Spleen (tissue), 7 donors: ENCODE results near the gene MSGN1.

Source experiments
- POLR2A ChIP-seq, 3 donors: fragments of 450-650 bp; IDR thresholded peaks; one replicate each; pipeline ENCODE4 v1.5.1; 2017; ENCODE audit warnings: antibody characterized with exemption in 3 of 3, mild to moderate bottlenecking in 1 of 3
- TF ChIP-seq, protein P1 (sequence below), 11 experiments: fragments of 200-600 bp in 7 of 11; fragments of 450-650 bp in 4 of 11; sonication (generic) in 4 of 11; IDR thresholded peaks in 8 of 11; conservative IDR thresholded peaks in 3 of 11; 1 replicate in 7 of 11; 2 replicates in 4 of 11; pipeline versions ENCODE4 v1.4.0 to v1.8.0; 2016 to 2021; ENCODE audit warnings: antibody characterized with exemption in 11 of 11, inconsistent platforms in 4 of 11, mild to moderate bottlenecking in 1 of 11
- donor health status: DM: no; HTN: no; CAD: no; lungs with moderate emphysema.
- donor health status: DM: no; HTN: no; CAD: no.
- donor health status: DM: no; HTN: no; CAD: no.

DNA sequence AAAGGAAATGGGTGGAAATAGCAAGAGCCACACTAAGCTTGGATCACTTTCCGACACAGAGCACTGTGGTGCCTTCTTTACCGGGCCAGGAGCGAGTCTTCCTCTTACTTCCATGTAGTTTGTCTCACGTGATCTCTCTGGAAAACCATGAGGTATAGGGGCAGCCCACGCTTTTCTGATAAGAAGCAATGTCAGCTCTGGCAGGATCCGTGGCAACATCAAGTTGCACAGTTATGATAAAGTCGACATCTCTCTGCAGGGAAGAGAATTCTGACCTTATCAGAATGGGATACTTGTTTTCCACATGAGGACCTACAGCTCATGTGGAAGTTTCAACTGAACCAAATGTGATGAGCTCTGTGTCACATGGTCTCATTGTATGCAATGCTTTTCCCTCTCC, 29.5 kb downstream of the MSGN1 start:
- TF ChIP-seq, protein P1, sequence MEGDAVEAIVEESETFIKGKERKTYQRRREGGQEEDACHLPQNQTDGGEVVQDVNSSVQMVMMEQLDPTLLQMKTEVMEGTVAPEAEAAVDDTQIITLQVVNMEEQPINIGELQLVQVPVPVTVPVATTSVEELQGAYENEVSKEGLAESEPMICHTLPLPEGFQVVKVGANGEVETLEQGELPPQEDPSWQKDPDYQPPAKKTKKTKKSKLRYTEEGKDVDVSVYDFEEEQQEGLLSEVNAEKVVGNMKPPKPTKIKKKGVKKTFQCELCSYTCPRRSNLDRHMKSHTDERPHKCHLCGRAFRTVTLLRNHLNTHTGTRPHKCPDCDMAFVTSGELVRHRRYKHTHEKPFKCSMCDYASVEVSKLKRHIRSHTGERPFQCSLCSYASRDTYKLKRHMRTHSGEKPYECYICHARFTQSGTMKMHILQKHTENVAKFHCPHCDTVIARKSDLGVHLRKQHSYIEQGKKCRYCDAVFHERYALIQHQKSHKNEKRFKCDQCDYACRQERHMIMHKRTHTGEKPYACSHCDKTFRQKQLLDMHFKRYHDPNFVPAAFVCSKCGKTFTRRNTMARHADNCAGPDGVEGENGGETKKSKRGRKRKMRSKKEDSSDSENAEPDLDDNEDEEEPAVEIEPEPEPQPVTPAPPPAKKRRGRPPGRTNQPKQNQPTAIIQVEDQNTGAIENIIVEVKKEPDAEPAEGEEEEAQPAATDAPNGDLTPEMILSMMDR (IDR thresholded peaks at IDR 0.05 in 8 of 11, conservative IDR thresholded peaks at IDR 0.05 in 3 of 11), result no peak
- no peak for TF ChIP-seq POLR2A (IDR thresholded peaks at IDR 0.05)
